T-helper 2 cell treated with Interferon-gamma antibody and Interleukin-4, amounts not matched to agents 100 ng/mL and 5 ng/mL, for 36 hours (primary cell): ENCODE results near the gene NOC2L. TPM values are rescaled to one million over a fixed set of nuclear protein-coding genes. Genes with fewer than 3 reads are reported as not detected.

ENCODE experiments used
- intact Hi-C: fragments of 100-400 bp; cut with micrococcal nuclease; formaldehyde crosslinking; loops from one replicate; pipeline ENCODE4 v1.15.1; 2023
- total RNA-seq: library from RNA; stranded (reverse); gene quantifications from 2 replicates; pipeline ENCODE4 v1.2.3, GENCODE V29; 2022

NOC2L gene
- total RNA-seq, 1 donor from 2014 or later: 90.7 TPM

DNA sequence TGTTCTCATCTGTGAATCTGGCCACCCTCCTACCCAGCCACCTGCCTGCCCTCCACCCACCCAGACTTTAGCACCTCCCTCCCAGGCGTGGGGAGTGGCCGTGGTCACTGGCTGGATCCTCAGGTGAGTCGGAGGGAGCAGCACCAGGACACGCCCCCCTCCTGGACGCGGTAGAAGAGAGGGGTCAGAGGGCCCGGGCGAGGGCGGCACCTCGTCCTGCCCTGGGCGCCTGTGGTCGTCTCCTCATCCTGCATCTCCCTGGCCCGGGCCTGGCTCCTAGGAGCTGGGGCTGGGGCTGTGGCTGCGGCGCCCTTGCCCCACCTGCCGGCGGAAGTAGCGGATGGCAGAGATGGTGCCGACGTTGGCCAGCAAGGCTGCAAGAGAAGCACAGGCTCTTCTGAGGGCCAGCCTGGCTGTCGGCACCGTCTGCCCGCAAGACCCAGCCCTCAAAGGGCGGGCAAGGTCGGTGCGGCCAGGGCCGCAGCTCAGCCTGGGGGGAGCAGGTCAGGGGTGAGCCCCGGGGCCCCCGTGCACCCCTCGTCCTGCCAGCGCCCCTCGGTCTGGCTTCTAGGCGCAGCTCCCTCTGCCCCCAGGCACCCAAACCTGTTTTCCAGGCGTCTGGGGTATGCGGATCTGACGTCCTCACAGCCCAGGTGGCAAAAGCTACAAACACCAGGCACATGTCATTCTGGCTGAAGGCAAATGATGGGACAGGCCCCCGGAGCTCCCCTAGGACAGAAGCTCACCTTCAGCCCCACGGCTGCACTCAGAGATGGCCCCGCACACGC is 17.0 kb upstream of the NOC2L start:
- intact Hi-C loops: loop anchor here (5.0 kb wide), 1 partner anchor 69 kb away; no protein-coding TSS in a partner anchor

DNA sequence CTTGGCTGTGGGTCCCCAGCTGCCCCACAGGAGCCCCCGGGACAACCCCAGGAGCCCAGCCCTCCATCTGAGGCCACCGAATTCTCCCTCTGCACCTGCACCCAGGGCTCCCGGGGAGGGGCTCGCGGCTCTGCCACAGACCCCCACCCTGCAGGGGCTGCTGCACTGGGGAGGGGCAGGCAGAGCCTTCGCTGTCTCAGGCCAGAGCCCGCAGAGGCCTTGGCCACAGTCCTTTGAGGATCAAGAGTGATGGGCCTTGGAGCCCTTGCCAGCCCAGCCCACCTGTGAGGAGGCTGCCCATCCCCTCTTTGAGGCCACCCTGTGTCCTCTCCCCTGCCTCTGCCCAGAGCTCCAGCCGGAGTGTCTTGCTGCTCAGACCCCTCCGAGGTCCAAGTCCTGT is 16.3 kb upstream of the NOC2L start:
- intact Hi-C loops: loop anchor here (5.0 kb wide), 1 partner anchor 68 kb away; no protein-coding TSS in a partner anchor

DNA sequence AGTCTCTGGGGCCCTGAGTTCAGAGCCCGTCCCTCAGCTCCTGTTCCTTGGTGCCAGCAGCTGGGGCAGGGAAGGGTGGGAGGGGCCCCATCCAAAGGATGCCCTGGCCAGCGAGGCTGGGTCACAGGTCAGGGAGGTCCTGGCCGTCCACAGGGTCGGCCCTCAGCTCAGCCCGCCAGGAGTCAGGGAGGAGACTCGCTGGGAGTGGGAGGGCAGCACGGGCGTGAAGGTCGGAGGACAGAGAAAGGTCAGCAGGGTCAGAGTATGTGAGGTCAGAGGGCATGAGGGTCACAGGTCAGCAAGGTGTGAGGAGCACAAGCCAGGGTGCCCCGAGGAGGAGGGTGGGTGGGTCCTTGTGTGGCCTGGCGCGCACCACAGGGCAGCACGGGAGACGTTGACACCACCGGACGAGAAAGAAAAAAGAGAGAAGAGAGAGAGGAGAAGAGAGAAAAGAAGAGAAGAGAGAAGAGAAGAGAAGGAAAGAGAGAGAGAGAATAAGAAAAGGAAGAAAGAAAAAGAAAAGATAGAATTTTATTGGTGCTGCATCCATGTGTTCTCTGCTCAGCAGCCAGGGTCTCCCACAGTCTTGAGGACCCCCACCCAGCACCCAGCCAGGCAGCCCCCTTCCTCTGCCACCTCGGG is 15.8 kb upstream of the NOC2L start:
- intact Hi-C loops: loop anchor here (5.0 kb wide), 1 partner anchor 68 kb away; no protein-coding TSS in a partner anchor

DNA sequence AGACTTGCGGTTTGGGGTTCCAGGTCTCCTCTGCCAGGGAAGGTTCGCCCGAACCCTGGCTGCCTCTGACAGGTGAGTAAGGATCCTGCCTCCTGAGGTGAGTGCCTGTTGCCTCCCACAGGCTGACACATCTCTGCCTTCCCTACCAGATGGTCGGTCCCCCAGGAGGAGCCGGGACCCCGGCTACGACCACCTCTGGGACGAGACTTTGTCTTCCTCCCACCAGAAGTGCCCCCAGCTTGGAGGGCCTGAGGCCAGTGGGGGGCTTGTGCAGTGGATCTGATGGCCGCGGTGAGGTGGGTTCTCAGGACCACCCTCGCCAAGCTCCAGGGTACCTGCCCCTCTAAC is 15.2 kb upstream of the NOC2L start:
- intact Hi-C loops: no loop called here

DNA sequence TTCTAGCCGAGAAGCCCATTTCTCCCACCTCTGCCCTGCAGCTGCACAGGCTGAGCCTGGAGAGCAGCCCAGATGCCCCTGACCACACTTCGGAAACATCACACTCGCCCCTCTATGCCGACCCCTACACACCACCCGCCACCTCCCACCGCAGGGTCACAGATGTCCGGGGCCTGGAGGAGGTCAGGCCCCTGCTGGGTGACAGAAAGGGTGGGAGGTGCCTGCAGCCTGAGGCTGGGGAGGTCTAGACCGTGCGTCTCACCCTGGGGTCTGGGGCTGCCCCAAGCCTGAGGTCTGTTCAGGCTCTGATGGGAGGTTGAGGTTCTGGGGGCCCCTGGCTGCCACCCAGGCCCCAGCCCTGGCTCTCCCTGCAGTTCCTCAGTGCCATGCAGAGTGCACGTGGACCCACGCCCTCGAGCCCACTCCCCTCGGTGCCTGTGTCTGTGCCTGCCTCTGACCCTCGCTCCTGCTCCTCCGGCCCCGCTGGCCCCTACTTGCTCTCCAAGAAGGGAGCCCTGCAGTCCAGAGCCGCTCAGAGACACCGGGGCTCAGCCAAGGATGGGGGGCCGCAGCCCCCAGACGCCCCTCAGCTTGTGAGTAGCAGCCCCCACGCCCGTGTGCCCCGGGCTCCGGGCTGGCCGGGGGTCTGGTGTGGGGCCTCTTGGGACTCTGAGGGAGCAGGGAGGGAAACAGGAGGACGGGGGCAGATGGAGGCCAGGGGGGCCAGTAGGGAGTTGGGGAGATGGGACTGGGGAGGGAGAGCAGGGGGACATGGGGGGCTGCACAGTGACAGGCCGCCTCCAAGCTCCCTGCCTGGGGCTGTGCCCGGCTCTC is 14.6 kb upstream of the NOC2L start:
- intact Hi-C loops: no loop called here

DNA sequence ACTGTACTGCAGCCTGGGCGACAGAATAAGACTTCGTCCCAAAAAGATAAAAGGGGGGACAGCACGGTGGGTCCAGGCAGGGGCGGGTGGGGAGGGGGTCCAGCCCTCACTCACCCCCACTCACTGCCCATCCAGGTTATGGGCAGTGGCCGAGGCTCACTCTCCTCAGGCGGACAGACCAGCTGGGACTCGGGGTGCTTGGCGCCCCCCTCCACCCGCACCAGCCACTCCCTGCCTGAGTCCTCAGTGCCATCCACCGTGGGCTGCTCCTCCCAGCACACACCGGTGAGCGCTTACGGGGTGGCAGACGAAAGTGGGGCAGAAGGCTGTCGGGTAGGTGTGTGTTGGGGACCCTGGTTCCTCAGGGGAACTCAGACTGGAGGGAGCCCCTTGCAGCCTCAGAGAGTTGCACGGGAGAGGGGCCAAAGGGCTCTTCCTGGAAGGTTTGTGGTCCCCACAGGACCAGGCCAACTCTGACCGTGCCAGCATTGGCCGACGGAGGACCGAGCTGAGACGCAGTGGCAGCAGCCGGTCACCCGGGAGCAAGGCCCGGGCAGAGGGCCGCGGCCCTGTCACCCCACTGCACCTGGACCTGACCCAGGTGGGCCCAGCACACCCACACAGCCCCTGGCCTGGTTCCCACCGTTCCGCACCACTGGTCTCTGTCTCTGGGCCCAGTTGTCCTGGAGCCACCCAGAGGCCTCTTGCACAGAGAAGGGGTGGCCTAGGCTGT is 13.8 kb upstream of the NOC2L start:
- intact Hi-C loops: no loop called here

DNA sequence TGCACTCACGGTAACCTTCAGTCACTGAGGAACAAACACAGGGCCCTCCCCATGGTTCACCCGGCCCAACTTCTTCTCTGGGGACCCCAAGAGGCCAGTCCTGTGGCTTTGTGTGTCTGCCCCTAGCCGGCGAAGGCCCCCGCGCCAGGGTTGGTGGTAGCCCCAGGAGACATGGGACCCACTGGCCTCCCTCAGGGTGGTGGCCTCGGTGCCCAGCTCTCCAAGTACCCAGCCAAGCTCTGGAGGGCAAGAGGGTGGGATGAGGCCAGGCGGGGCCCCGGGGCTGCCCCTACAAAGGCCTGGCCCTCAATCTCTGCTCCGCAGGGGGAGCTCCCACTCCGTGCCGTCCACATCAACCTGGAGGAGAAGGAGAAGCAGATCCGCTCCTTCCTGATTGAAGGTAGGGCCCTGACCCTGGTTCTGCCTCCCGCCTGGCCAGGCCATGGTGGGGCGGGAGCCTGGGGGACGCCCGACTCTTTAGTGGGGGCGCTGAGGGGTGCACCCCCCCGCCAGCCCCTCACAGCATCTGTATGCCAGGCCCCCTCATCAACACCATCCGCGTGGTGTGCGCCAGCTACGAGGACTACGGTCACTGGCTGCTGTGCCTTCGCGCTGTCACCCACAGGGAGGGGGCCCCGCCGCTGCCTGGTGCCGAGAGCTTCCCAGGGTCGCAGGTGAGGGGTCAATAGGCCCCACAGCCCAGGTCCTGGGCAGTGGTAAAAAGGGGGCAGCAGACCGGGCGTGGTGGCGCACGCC is 12.9 kb upstream of the NOC2L start:
- intact Hi-C loops: no loop called here

DNA sequence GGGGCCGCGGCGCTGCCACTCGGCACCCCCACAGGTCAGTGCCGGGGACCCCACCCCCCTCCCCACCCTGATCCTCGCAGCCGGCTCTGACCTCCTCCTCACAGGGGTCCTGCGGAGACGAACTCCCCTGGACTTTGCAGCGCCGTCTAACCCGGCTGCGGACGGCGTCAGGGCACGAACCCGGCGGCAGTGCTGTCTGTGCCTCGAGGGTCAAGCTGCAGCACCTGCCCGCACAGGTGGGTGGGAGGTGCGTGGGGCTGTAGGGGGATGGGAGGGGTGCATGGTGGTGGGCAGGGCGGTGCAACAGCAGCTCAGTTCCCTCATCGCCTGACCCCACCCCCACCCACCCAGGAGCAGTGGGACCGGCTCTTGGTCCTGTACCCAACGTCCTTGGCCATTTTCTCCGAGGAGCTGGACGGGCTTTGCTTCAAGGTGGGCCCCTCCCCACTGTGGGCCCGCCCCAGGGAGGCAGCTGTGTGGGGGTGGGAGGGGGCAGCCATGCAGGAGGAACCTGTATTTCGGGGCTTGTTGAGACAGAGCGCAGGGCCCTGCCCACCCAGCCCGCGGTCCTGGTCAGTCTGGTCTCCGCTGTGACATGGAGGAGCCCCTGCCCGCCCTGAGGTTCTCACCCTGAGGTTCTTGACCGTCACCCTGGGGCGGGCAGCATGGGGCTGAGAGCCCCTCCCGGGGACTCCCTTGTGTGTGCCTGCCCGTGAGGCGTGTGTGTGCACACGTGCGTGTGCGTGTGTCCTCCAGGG is 12.1 kb upstream of the NOC2L start:
- intact Hi-C loops: no loop called here

DNA sequence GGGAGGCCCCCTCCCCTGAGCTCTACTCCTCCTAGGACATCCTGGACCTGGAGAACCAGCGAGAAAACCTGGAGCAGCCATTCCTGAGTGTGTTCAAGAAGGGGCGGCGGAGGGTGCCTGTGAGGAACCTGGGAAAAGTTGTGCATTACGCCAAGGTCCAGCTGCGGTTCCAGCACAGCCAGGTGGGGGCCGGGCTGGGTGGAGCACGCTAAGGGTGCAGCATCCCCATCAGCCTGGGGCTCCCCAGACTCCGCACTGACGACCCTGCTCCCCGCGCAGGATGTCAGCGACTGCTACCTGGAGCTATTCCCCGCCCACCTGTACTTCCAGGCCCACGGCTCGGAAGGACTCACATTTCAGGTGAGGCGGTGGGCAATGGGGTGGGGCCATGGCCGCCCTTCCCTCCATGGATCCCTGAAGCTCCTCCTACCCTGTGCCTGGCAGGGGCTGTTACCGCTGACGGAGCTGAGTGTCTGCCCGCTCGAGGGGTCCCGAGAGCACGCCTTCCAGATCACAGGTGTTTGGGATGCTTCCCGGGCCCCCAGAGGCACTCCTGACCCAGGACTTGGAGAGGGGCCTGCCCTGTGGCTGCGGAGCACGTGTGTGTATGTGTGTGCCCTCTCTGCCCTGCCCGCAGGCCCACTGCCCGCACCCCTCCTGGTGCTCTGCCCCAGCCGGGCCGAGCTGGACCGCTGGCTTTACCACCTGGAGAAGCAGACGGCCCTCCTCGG is 11.4 kb upstream of the NOC2L start:
- intact Hi-C loops: no loop called here

DNA sequence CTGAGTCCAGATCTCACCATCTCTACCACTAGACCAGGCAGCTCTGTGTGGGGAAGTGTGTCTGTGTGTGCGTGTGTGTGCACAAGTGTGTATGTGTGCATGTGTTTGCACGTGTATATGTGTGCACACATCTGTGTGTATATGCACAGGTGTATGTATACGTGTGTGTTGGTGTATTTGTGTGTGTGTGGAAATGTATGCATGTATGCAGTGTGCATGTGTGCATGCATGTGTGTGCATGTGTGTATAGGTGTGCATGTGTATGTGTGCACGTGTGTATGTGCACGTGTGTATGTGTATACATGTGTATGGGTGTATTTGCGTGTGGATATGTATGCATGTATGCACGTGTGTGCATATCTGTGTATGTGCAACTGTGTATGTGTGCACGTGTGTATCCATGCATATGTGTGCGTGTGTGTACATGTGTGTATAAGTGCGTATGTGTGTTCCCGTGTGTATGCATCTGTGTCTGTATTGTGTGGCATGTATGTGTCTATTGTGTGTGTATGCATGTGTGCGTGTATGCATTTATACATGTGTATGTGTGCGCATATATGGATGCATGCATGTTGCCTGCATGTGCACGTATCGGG is 10.3 kb upstream of the NOC2L start:
- intact Hi-C loops: no loop called here

DNA sequence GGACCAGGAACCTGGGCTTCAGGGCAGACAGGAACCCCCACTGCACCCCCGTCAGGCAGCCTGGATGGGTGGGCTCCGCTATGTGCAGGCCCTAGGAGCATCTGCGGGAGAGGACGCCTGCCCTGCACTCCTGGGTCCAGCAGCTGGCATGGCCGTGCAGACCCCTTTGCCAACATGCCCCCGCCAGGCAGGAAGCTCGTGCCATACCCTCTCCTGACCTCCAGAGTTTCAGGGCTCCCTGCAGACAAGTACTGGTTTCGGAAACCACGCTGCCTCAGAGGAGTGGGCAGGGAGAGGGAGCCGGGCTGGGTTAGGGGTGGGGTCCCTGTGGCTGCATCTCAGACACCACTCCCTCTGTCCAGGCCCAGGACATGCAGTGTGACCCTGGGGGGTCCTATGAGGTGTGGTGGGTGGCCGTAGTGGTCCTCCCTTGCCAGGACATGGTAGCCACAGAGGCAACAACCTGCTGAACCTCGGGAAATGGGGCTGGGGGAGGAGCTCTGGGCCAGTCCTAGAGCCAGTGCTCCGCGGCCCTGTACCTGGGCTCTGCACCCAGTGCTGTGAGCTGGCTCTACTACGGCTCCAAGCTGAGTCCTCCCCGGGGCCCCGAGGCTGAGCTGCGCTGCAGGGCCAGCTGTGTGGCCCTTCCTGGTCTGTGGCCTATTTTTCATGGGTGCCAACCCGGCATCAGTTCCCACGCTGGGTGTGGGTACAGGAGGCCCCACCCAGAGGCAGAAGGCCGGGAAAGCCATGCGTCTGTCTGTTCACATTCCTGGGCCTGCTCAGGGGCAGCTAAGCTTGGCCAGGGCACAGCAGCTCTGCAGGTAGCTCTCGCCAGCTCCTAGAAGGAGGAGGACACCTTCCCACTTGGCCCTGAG is 8.6 kb upstream of the NOC2L start:
- intact Hi-C loops: no loop called here

DNA sequence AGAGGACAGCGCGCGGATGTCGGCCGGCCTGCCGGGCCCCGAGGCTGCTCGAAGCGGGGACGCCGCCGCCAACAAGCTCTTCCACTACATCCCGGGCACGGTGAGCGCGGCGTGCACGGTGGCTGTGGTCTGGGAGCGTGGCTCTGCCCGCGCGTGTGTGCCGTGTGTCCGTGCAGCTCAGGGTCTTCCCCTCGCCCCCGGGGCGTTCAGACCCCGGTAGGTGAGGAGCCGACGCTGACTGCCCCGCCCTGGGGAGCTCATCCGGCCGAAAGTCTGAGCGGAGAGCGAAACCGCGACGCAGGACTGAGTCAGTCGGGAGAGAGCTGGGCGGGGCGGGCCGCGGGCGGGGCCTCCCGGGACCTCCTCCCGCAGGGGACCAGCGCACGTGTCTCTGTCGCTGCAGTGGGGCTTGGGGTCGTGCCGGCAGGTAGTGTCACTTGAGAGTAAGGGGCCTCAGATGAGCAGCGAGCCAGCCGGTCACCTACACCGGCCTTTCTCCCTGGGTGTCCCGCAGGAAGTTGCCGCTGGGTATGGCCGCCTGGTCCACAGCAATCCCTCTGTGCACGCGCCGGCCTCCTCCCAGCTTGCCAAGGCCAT is 7.7 kb upstream of the NOC2L start:
- intact Hi-C loops: no loop called here

DNA sequence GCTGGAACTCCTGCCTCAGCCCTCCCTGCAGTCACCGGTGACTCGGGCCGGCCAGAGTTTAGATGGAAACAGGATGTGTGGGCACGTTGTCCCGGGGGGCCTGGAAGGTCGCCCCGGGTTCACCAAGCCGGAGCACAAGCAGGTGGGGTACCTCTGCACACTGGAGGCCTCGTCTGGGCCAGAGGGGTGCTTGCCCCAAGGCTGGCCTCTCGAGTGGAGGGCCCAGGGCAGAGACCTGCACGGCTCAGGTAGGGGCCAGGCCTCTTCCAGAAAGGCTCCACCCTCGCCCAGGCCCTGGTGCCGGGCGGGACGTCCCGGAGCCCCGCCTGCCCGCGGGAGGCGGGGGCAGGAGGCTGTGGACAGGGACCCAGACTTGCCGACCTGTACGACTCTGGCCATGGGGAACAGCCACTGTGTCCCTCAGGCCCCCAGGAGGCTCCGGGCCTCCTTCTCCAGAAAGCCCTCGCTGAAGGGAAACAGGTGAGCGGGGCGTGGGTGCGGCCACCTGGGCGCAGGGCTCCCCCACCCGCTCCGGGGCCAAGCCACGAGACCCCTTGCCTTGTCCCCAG is 7.2 kb upstream of the NOC2L start, which contains the start of gene PLEKHN1:
Gene PLEKHN1 (plus strand): TSS at position 348 of the 569 bp plus-strand sequence. CDS start 50 bp downstream, at position 398.
- intact Hi-C loops: no loop called here

DNA sequence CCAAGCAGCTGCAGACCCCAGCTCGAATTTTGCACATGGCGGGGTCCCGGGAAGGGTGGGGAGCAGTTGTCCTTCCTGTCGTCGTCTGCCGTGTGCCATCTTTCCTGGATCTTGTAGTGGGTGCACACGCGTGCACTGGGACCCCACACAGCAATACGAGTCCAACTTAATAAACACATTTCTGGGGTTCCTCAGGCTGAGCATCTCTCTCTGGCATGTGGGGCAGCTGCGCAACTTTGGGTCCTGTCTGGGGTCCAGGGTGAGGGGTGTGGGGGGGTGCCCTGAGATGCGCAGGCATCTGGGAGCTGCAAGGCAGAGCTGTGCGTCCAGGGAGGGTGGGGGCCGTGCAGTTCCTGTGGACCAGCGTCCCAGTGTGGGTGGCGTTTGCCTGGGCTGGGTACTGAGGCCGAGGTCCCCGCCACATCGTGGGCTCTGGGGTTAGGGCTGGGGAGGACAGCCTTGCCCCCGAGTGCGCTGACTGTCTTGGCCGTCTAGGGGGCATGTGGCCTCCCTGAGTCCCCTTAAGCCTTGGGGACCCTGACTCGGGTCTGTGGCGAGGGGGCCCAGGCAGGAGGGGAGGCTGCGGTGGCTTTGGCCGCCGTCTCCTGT is 6.6 kb upstream of the NOC2L start:
- intact Hi-C loops: no loop called here

DNA sequence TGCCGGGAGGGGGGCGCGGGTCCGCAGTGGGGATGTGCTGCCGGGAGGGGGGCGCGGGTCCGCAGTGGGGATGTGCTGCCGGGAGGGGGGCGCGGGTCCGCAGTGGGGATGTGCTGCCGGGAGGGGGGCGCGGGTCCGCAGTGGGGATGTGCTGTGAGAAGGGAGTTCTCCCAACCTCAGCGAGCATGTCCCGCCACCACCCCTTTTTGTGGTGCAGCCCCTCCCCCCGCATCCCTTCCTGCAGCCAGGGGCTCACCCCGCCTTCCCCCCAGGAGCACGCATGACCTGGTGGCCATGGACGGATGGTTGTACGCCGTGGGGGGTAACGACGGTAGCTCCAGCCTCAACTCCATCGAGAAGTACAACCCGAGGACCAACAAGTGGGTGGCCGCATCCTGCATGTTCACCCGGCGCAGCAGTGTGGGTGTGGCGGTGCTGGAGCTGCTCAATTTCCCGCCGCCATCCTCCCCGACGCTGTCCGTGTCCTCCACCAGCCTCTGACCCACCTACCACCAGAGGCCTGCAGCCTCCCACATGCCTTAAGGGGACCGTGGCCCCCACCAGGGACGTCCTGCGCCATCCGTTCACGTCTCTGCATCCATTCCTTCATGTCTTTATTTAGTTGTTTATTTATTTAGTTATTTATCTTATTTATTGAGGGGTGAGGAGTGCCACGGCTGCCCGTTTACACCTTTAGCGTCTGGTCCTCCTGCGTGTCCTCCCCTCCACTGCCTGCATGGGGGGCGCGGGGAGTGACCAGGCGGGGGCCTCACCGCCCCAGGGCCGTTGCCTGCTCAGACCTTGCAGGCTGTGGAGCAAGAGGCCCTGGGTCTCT is 5.9 kb upstream of the NOC2L start:
- intact Hi-C loops: no loop called here
